ENCODE data around the gene ASS1. TPM values are rescaled to one million over a fixed set of nuclear protein-coding genes. Genes with fewer than 3 reads are reported as not detected.
A peak's percentile ranks its signal among the peaks of the same experiment; 100 is the strongest.

ASS1 gene
- total and polyA plus RNA-seq, 2 of the 13 experiments (the other 11 are each of a cell fraction or from before 2014, with no cell fraction given) = 77.6 to 122 TPM

DNA sequence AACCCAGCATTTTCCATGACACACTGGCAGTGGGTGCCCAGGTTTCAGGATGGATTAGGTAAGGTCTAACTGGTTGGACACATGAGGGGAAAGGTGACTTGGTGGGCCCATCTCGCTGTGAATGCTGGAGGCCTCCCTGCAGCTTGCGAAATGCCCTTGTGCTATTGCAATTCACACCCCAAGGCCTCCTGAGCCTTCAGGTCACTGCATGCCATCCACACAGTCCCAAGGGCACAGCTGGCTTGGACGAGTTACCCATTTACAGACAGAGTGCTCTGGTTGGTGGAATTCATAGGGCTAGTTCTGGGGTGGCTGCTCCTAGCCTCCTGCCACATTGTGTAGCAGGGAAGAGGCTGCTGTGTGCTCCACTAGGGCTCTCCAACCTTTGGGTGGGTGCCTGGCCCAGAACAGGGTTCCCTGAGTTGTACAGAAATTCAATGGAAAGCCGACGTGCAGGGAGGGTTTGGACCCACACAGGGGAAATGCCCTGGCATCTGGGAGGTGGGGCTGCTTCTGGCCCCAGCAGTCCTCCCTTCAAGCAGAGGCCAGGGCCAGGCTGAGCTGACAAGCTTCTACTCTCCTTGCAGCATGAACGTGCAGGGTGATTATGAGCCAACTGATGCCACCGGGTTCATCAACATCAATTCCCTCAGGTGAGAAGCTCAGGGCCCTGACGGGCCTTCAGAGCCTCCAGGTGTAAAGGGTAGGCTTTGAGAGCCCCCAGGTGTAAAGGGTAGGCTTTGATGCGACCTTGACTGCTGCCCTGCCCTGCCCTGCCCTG, 54.3 kb downstream of the ASS1 start (continued):
- TF ChIP-seq ZNF350 (CRISPR knock-in tag; IDR thresholded peaks at IDR 0.05; ENCODE audit: borderline replicate concordance, low read depth) (peak; percentile 85; the same call in 1 of the 2 replicates), RFXANK (CRISPR knock-in tag; IDR thresholded peaks at IDR 0.05) (no peak), ARNTL (CRISPR knock-in tag; IDR thresholded peaks at IDR 0.05) (peak; percentile 89), ZFP1 (CRISPR knock-in tag; IDR thresholded peaks at IDR 0.05) (peak; percentile 95), FOXK1 (CRISPR knock-in tag; IDR thresholded peaks at IDR 0.05; ENCODE audit: borderline replicate concordance, low read depth) (peak; percentile 74; the same call in 1 of the 2 replicates), ZNF614 (CRISPR knock-in tag; IDR thresholded peaks at IDR 0.05; ENCODE audit: borderline replicate concordance) (peak; percentile 86; the same call in 1 of the 2 replicates)
- TF ChIP-seq, protein P1, sequence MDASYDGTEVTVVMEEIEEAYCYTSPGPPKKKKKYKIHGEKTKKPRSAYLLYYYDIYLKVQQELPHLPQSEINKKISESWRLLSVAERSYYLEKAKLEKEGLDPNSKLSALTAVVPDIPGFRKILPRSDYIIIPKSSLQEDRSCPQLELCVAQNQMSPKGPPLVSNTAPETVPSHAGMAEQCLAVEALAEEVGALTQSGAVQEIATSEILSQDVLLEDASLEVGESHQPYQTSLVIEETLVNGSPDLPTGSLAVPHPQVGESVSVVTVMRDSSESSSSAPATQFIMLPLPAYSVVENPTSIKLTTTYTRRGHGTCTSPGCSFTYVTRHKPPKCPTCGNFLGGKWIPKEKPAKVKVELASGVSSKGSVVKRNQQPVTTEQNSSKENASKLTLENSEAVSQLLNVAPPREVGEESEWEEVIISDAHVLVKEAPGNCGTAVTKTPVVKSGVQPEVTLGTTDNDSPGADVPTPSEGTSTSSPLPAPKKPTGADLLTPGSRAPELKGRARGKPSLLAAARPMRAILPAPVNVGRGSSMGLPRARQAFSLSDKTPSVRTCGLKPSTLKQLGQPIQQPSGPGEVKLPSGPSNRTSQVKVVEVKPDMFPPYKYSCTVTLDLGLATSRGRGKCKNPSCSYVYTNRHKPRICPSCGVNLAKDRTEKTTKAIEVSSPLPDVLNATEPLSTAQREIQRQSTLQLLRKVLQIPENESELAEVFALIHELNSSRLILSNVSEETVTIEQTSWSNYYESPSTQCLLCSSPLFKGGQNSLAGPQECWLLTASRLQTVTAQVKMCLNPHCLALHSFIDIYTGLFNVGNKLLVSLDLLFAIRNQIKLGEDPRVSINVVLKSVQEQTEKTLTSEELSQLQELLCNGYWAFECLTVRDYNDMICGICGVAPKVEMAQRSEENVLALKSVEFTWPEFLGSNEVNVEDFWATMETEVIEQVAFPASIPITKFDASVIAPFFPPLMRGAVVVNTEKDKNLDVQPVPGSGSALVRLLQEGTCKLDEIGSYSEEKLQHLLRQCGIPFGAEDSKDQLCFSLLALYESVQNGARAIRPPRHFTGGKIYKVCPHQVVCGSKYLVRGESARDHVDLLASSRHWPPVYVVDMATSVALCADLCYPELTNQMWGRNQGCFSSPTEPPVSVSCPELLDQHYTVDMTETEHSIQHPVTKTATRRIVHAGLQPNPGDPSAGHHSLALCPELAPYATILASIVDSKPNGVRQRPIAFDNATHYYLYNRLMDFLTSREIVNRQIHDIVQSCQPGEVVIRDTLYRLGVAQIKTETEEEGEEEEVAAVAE (CRISPR knock-in tag; IDR thresholded peaks at IDR 0.05; ENCODE audit: borderline replicate concordance) = peak; percentile 53; the same call in 1 of the 2 replicates
- TF ChIP-seq, protein P2, sequence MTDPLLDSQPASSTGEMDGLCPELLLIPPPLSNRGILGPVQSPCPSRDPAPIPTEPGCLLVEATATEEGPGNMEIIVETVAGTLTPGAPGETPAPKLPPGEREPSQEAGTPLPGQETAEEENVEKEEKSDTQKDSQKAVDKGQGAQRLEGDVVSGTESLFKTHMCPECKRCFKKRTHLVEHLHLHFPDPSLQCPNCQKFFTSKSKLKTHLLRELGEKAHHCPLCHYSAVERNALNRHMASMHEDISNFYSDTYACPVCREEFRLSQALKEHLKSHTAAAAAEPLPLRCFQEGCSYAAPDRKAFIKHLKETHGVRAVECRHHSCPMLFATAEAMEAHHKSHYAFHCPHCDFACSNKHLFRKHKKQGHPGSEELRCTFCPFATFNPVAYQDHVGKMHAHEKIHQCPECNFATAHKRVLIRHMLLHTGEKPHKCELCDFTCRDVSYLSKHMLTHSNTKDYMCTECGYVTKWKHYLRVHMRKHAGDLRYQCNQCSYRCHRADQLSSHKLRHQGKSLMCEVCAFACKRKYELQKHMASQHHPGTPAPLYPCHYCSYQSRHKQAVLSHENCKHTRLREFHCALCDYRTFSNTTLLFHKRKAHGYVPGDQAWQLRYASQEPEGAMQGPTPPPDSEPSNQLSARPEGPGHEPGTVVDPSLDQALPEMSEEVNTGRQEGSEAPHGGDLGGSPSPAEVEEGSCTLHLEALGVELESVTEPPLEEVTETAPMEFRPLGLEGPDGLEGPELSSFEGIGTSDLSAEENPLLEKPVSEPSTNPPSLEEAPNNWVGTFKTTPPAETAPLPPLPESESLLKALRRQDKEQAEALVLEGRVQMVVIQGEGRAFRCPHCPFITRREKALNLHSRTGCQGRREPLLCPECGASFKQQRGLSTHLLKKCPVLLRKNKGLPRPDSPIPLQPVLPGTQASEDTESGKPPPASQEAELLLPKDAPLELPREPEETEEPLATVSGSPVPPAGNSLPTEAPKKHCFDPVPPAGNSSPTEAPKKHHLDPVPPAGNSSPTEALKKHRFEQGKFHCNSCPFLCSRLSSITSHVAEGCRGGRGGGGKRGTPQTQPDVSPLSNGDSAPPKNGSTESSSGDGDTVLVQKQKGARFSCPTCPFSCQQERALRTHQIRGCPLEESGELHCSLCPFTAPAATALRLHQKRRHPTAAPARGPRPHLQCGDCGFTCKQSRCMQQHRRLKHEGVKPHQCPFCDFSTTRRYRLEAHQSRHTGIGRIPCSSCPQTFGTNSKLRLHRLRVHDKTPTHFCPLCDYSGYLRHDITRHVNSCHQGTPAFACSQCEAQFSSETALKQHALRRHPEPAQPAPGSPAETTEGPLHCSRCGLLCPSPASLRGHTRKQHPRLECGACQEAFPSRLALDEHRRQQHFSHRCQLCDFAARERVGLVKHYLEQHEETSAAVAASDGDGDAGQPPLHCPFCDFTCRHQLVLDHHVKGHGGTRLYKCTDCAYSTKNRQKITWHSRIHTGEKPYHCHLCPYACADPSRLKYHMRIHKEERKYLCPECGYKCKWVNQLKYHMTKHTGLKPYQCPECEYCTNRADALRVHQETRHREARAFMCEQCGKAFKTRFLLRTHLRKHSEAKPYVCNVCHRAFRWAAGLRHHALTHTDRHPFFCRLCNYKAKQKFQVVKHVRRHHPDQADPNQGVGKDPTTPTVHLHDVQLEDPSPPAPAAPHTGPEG (CRISPR knock-in tag; IDR thresholded peaks at IDR 0.05) = 0 out of 2 replicates have a peak, but pooled peaks have one; percentile 23
- TF ChIP-seq, protein P3, sequence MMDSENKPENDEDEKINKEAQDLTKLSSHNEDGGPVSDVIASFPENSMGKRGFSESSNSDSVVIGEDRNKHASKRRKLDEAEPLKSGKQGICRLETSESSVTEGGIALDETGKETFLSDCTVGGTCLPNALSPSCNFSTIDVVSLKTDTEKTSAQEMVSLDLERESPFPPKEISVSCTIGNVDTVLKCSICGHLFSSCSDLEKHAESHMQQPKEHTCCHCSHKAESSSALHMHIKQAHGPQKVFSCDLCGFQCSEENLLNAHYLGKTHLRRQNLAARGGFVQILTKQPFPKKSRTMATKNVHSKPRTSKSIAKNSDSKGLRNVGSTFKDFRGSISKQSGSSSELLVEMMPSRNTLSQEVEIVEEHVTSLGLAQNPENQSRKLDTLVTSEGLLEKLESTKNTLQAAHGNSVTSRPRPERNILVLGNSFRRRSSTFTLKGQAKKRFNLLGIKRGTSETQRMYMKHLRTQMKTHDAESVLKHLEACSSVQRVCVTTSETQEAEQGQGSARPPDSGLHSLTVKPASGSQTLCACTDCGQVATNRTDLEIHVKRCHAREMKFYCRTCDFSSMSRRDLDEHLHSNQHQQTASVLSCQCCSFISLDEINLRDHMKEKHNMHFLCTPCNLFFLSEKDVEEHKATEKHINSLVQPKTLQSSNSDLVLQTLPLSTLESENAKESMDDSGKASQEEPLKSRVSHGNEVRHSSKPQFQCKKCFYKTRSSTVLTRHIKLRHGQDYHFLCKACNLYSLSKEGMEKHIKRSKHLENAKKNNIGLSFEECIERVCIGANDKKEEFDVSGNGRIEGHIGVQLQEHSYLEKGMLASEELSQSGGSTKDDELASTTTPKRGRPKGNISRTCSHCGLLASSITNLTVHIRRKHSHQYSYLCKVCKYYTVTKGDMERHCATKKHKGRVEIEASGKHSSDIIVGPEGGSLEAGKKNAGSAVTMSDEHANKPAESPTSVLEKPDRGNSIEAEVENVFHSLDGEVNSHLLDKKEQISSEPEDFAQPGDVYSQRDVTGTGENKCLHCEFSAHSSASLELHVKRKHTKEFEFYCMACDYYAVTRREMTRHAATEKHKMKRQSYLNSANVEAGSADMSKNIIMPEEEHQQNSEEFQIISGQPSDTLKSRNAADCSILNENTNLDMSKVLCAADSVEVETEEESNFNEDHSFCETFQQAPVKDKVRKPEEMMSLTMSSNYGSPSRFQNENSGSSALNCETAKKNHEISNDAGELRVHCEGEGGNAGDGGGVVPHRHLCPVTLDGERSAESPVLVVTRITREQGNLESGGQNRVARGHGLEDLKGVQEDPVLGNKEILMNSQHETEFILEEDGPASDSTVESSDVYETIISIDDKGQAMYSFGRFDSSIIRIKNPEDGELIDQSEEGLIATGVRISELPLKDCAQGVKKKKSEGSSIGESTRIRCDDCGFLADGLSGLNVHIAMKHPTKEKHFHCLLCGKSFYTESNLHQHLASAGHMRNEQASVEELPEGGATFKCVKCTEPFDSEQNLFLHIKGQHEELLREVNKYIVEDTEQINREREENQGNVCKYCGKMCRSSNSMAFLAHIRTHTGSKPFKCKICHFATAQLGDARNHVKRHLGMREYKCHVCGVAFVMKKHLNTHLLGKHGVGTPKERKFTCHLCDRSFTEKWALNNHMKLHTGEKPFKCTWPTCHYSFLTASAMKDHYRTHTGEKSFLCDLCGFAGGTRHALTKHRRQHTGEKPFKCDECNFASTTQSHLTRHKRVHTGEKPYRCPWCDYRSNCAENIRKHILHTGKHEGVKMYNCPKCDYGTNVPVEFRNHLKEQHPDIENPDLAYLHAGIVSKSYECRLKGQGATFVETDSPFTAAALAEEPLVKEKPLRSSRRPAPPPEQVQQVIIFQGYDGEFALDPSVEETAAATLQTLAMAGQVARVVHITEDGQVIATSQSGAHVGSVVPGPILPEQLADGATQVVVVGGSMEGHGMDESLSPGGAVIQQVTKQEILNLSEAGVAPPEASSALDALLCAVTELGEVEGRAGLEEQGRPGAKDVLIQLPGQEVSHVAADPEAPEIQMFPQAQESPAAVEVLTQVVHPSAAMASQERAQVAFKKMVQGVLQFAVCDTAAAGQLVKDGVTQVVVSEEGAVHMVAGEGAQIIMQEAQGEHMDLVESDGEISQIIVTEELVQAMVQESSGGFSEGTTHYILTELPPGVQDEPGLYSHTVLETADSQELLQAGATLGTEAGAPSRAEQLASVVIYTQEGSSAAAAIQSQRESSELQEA (CRISPR knock-in tag; IDR thresholded peaks at IDR 0.05; ENCODE audit: not compliant biosample characterization) = peak; percentile 33

All from HepG2 (cell line).